Measurements from ENCODE around the gene KIAA0825. TPM values are rescaled to one million over a fixed set of nuclear protein-coding genes. Genes with fewer than 3 reads are reported as not detected.
A peak's percentile ranks its signal among the peaks of the same experiment; 100 is the strongest.

KIAA0825 gene
- total and polyA plus RNA-seq, 8 donors = 0.29 to 15.6 (median 1.5) TPM

GRCh38 chr5:94409440-94409839, 209.0 kb downstream of the KIAA0825 start:
- 87 to 100% (median 93%) methylated on average over 1 of the region's 1 CpG for WGBS, 5 donors
- intact Hi-C loops (cut with DNase I; ENCODE audit: low total_unique reads) = no loop called here
- H3K27ac ChIP-seq = no peak overlapping the region
- DNase-seq = no peak
- H3K27me3 ChIP-seq = no peaks in the 10 kb centered on the region
- H3K4me3 ChIP-seq = no peak overlapping the region
- peaks cover 0 to 3% (median 0%) of the 10 kb centered on the region in 4 donors for H3K9me3 ChIP-seq
- no peaks in the 10 kb centered on the region for H3K4me1 ChIP-seq
- no peaks in the 10 kb centered on the region for H3K36me3 ChIP-seq
- TF ChIP-seq, protein P1, sequence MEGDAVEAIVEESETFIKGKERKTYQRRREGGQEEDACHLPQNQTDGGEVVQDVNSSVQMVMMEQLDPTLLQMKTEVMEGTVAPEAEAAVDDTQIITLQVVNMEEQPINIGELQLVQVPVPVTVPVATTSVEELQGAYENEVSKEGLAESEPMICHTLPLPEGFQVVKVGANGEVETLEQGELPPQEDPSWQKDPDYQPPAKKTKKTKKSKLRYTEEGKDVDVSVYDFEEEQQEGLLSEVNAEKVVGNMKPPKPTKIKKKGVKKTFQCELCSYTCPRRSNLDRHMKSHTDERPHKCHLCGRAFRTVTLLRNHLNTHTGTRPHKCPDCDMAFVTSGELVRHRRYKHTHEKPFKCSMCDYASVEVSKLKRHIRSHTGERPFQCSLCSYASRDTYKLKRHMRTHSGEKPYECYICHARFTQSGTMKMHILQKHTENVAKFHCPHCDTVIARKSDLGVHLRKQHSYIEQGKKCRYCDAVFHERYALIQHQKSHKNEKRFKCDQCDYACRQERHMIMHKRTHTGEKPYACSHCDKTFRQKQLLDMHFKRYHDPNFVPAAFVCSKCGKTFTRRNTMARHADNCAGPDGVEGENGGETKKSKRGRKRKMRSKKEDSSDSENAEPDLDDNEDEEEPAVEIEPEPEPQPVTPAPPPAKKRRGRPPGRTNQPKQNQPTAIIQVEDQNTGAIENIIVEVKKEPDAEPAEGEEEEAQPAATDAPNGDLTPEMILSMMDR (IDR thresholded peaks at IDR 0.05) = no peak

DNA sequence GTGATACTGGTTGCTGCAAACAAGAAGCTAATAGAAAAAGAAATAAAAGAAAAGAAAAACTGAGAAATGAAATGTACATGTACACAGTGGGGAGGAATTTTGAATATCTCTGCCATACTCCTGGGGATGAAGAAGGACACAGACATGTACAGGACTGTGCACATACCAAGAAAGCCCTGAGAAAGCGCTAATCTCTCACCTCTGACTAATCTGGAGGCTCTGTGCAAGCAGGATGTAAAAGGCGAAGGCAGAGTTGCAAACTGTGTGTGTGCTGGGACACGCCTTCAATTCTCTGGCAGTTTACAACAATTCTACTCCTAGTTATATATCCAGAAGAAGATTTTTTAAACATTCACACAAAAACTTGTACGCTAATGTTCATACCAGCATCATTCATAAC, 211.4 kb downstream of the KIAA0825 start:
- 64 to 85% (median 75%) methylated on average over 4 of the region's 4 CpGs for WGBS, 5 donors
- intact Hi-C loops (cut with DNase I; ENCODE audit: low total_unique reads) = no loop called here
- Histone ChIP-seq H3K36me3 (no peaks in the 10 kb centered on the region), H3K27ac (no peak overlapping the region), H3K9me3 (peaks cover 0 to 3% (median 0%) of the 10 kb centered on the region in 4 donors), H3K4me1 (no peaks in the 10 kb centered on the region), H3K27me3 (no peaks in the 10 kb centered on the region), H3K4me3 (no peak overlapping the region)
- no peak for TF ChIP-seq EP300 (IDR thresholded peaks at IDR 0.05)
- peak in 1 of 2 donors; percentile 15 for DNase-seq

GRCh38 chr5:94403483-94403882, 214.9 kb downstream of the KIAA0825 start:
- no peak for TF ChIP-seq POLR2AphosphoS5 (IDR thresholded peaks at IDR 0.05)
- TF ChIP-seq EP300 (IDR thresholded peaks at IDR 0.05) = no peak
- TF ChIP-seq POLR2A (IDR thresholded peaks at IDR 0.05) = no peak
- TF ChIP-seq, protein P1 (IDR thresholded peaks at IDR 0.05) = no peak
- no peaks in the 10 kb centered on the region for H3K4me1 ChIP-seq
- 87 to 94% (median 91%) methylated on average over 5 of the region's 5 CpGs for WGBS, 5 donors
- DNase-seq = no peak
- intact Hi-C loops (cut with DNase I; ENCODE audit: low total_unique reads) = no loop called here
- H3K27ac ChIP-seq = no peak overlapping the region
- no peaks in the 10 kb centered on the region for H3K27me3 ChIP-seq
- H3K9me3 ChIP-seq = no peaks in the 10 kb centered on the region
- H3K36me3 ChIP-seq = no peaks in the 10 kb centered on the region
- H3K4me3 ChIP-seq = no peak overlapping the region

DNA sequence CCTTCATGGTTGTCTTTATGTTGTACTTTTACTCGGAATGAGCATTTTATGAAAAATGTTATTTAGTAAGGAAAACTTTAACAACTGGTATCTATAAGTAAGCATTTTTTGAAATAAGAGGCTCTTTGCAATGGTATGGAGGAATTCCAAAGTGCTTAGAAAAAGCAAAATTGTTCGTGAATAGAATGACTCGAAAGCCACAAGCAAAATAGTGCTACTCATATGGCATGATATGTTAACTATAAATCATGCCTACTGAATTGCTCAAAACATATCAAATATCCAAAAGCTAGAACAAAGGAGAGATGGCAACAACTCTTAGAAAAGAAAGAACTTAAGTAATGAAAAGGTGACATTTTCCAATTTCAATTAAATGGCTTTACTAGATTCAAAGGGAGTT, 216.3 kb downstream of the KIAA0825 start:
- H3K4me1 ChIP-seq = no peaks in the 10 kb centered on the region
- no peaks in the 10 kb centered on the region for H3K36me3 ChIP-seq
- intact Hi-C loops (cut with DNase I; ENCODE audit: low total_unique reads) = no loop called here
- no peak overlapping the region for H3K4me3 ChIP-seq
- no peaks in the 10 kb centered on the region for H3K27me3 ChIP-seq
- WGBS, 5 donors = 93 to 97% (median 96%) methylated on average over 3 of the region's 3 CpGs
- TF ChIP-seq, protein P1 (IDR thresholded peaks at IDR 0.05) = no peak
- TF ChIP-seq POLR2A (IDR thresholded peaks at IDR 0.05) (no peak), EP300 (IDR thresholded peaks at IDR 0.05) (no peak), POLR2AphosphoS5 (IDR thresholded peaks at IDR 0.05) (no peak)
- no peaks in the 10 kb centered on the region for H3K9me3 ChIP-seq
- DNase-seq = no peak
- no peak overlapping the region for H3K27ac ChIP-seq

DNA sequence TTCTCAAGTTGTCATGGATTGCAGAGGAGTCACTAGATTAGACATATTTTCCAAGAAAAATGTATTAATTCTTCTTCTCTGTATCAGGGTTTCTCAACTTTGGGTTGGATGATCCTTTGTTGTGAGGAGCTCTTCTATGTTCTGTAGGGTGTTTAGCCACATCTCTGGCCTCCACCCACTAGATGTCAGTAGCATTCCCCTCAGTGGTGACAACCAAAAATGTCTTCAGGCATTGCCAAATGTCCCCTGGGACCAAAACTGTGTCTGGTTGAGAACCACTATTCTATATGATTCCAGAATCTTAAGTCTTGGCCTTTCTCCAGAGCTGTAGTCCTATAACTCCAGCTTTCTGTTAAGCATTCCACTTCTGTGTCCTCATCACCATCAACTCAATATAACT, 220.9 kb downstream of the KIAA0825 start:
- no peak overlapping the region for H3K27ac ChIP-seq
- no peak for DNase-seq
- no peak for TF ChIP-seq POLR2A (IDR thresholded peaks at IDR 0.05)
- TF ChIP-seq, protein P1 (IDR thresholded peaks at IDR 0.05) = no peak
- no peak for TF ChIP-seq EP300 (IDR thresholded peaks at IDR 0.05)
- no peak for TF ChIP-seq POLR2AphosphoS5 (IDR thresholded peaks at IDR 0.05)
- no peaks in the 10 kb centered on the region for H3K36me3 ChIP-seq
- H3K4me3 ChIP-seq = no peak overlapping the region
- H3K4me1 ChIP-seq = no peaks in the 10 kb centered on the region
- H3K27me3 ChIP-seq = no peaks in the 10 kb centered on the region
- intact Hi-C loops (cut with DNase I; ENCODE audit: low total_unique reads) = no loop called here
- H3K9me3 ChIP-seq = no peaks in the 10 kb centered on the region
